Measurements from ENCODE around the gene EHD1.
A peak's percentile ranks its signal among the peaks of the same experiment; 100 is the strongest.

The EHD1 gene

GRCh38 chr11:64878494-64879243 lies at the start of gene EHD1:
TSS of gene EHD1 (minus strand) at chr11:64878621. CDS start at chr11:64878464, 157 bp downstream.
- DNase-seq, result peak; percentile 67

GRCh38 chr11:64926689-64927088 lies 48.3 kb upstream of the EHD1 start:
- no peak for DNase-seq

- DNase-seq, result no peak
Measured at GRCh38 chr11:64925536-64926436, 47.4 kb upstream of the EHD1 start.

- DNase-seq, result no peak
Measured at GRCh38 chr11:64924910-64925284, 46.5 kb upstream of the EHD1 start.

GRCh38 chr11:64923944-64924909 lies 45.8 kb upstream of the EHD1 start, which contains the start of gene PPP2R5B:
TSS of gene PPP2R5B (plus strand) at chr11:64924689. CDS start at chr11:64925735, 1,046 bp downstream.
- DNase-seq, result peak; percentile 51

- no peak for DNase-seq
Measured at GRCh38 chr11:64923151-64923661, 44.8 kb upstream of the EHD1 start.

- no peak for DNase-seq
Measured at GRCh38 chr11:64921384-64921783, 43.0 kb upstream of the EHD1 start.

GRCh38 chr11:64920124-64920523 lies 41.7 kb upstream of the EHD1 start:
- no peak for DNase-seq

- no peak for DNase-seq
Measured at GRCh38 chr11:64919627-64920026, 41.2 kb upstream of the EHD1 start.

- no peak for DNase-seq
Measured at GRCh38 chr11:64918017-64918416, 39.6 kb upstream of the EHD1 start.

- DNase-seq, result no peak
Measured at GRCh38 chr11:64917663-64917995, 39.2 kb upstream of the EHD1 start.

- DNase-seq, result peak; percentile 98
Measured at GRCh38 chr11:64916775-64917662, 38.6 kb upstream of the EHD1 start, which contains the start of gene ATG2A. TSS of gene ATG2A (minus strand) at chr11:64917209. CDS start at chr11:64917135, 74 bp downstream.

- DNase-seq, result no peak
Measured at GRCh38 chr11:64916040-64916774, 37.8 kb upstream of the EHD1 start.

- DNase-seq, result no peak
Measured at GRCh38 chr11:64915376-64915887, 37.0 kb upstream of the EHD1 start.

- DNase-seq, result no peak
Measured at GRCh38 chr11:64914123-64914522, 35.7 kb upstream of the EHD1 start.

GRCh38 chr11:64913171-64913727 lies 34.8 kb upstream of the EHD1 start:
- no peak for DNase-seq

GRCh38 chr11:64911689-64912088 lies 33.3 kb upstream of the EHD1 start:
- DNase-seq, result no peak

- DNase-seq, result no peak
Measured at GRCh38 chr11:64911142-64911541, 32.7 kb upstream of the EHD1 start.

GRCh38 chr11:64910451-64911093 lies 32.2 kb upstream of the EHD1 start:
- no peak for DNase-seq

All from SIG-M5 (cell line).